HFF-Myc (cell line): ENCODE measurements around the gene CFAP46.

Experiments
- DNase-seq: peaks from one replicate; pipeline ENCODE4 v3.0.0-alpha.2; 2011; ENCODE audit warnings: low read depth; ENCODE audit errors: extremely low read depth
- H3K4me3 ChIP-seq: replicated peaks from 2 replicates; pipeline ENCODE4 v1.5.1; 2011; ENCODE audit warnings: low read depth, mild to moderate bottlenecking, control low read depth, low read length
- CTCF ChIP-seq: IDR thresholded peaks from 2 replicates; pipeline ENCODE4 v1.5.1; 2012; ENCODE audit warnings: mild to moderate bottlenecking, low read depth, low read length, control low read depth; ENCODE audit errors: missing control alignments

CFAP46 gene

DNA sequence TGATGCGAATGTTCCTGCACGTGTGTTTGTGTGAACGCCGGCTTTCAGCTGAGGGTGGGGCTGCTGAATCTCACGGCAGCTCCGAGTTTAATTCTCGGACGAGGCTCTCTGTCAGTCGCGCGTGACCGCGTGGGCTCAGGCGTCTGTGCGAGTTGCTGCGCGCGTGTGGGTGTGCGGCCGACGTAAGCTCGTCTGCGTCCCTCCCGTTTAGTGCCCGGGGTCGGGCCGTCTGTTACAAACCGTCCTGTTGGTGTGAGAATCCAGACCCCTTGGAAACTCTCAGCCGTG is 41.6 kb upstream of the CFAP46 start:
- H3K4me3 ChIP-seq, result no peak overlapping the region
- no peak for TF ChIP-seq CTCF
- no peak for DNase-seq

DNA sequence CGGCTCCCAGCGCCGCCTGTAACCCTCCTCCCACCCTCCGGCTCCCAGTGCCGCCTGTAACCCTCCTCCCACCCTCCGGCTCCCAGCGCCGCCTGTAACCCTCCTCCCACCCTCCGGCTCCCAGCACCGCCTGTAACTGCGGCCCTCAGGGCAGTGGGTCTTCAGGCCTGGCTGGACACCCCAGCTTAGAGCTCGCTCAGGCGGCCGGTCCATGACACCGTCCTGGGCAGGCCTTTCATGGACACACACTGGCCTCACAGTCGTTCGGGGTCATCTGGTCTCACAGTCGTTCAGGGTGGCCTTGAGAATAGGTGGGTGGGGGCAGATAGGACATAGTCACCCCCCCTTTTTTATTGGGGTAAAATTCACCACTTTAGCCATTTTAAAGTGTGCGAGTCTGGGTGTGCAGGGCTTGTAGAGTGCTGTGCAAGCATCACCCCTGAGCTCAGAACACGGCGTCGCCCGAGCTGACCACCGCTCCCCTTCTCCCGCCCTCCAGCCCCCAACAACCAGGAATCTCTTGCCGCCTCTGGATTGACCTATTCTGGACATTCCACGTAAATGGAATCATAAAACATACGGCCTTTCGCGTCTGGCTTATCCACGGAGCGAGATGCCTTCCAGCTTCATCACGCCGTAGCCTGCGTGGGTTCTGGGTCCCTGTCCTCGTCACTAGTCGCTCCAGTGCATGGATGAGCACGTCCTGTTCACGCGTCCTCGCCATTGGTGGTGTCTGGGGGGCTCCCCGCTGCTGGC is 41.1 kb upstream of the CFAP46 start:
- DNase-seq, result no peak
- TF ChIP-seq CTCF, result no peak
- H3K4me3 ChIP-seq, result no peak overlapping the region

DNA sequence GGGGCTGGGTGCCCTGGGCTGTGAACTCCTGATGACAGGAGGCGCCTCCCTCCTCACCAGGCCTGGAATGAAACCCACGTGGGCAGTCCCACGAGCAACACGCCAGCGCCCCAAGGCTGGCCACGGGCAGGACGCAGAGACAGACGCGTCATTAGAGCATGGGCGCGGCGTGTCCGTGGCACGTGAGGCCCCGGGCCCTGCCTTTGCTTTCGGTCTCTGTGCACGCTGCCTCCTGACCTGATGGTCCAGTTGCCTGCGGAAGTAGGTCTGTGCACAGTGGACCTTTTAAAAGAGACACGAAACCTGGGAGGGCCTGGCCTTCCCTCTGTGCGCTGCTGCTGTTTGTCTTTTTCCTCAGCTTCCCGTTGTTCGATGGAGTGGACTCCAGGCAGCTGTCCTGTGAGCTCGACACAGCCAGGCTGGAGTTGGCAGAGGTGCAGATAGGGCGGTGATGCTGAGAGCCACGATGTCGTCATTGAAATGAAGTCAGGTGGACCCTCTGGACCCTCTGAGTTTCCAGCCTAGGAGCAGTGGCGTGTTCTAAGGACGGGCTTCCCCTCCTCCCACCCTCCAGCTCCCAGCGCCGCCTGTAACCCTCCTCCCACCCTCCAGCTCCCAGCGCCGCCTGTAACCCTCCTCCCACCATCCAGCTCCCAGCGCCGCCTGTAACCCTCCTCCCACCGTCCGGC is 40.1 kb upstream of the CFAP46 start:
- no peak overlapping the region for H3K4me3 ChIP-seq
- TF ChIP-seq CTCF, result no peak
- DNase-seq, result no peak

- no peak for DNase-seq
- no peak for TF ChIP-seq CTCF
- no peak overlapping the region for H3K4me3 ChIP-seq
Observed at GRCh38 chr10:132981746-132982145, 39.4 kb upstream of the CFAP46 start.

GRCh38 chr10:132981173-132981555 is 38.8 kb upstream of the CFAP46 start:
- no peak for DNase-seq
- no peak for TF ChIP-seq CTCF
- H3K4me3 ChIP-seq, result no peak overlapping the region

DNA sequence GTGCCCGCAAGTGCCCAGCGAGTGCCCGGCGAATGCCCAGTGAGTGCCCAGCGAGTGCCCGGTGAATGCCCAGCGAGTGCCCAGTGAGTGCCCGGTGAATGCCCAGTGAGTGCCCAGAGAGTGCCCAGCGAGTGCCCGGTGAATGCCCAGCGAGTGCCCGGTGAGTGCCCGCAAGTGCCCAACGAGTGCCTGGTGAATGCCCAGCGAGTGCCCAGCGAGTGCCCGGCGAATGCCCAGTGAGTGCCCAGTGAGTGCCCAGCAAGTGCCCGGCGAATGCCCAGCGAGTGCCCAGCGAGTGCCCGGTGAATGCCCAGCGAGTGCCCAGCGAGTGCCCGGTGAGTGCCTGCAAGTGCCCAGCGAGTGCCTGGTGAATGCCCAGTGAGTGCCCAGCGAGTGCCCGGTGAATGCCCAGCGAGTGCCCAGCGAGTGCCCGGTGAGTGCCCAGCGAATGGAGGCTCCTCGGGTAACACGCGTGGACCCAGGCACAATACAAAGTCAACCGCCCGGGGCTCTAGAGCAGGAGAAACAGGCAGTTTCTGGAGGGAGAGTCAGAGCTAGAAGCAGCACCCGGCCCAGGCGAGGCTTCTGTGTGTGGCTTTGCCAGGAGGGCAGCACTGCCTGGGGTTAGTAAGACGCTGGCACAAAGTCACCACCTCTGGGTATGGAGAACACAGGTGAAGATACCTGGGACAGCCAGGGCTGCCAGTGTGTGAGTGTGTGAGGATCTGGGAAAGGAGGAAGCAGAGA is 38.2 kb upstream of the CFAP46 start:
- no peak for DNase-seq
- H3K4me3 ChIP-seq, result no peak overlapping the region
- TF ChIP-seq CTCF, result no peak
